Neutrophil (primary cell): ENCODE measurements around the gene MAPT.

ENCODE experiments used
- H3K27ac ChIP-seq: fragments of 200-600 bp; sonication (generic); 2 replicates; pipeline ENCODE4 v1.5.1; 2016; ENCODE audit warnings: mild to moderate bottlenecking, moderate library complexity
- H3K27me3 ChIP-seq: fragments of 200-600 bp; sonication (generic); 2 replicates; pipeline ENCODE4 v1.6.0; 2016; ENCODE audit warnings: mild to moderate bottlenecking
- H3K36me3 ChIP-seq: fragments of 200-600 bp; sonication (generic); 2 replicates; pipeline ENCODE4 v1.5.1; 2017
- H3K4me1 ChIP-seq, 2 experiments: fragments of 200-600 bp in 1 of 2; sonication (generic) in 1 of 2; 1 replicate in 1 of 2; 2 replicates in 1 of 2; pipeline versions ENCODE4 v1.5.1 to v1.6.1; 2013 to 2016; ENCODE audit warnings: low read depth in 1 of 2, low read length in 1 of 2, mild to moderate bottlenecking in 1 of 2, moderate library complexity in 1 of 2; ENCODE audit not compliant: control insufficient read depth in 1 of 2, insufficient read depth in 1 of 2
- H3K4me3 ChIP-seq, 2 experiments: fragments of 200-600 bp in 1 of 2; sonication (generic) in 1 of 2; 1 replicate in 1 of 2; 2 replicates in 1 of 2; pipeline ENCODE4 v1.5.1; 2013 to 2016; ENCODE audit warnings: low read depth in 1 of 2, low read length in 1 of 2, mild to moderate bottlenecking in 1 of 2, moderate library complexity in 1 of 2
- H3K9me3 ChIP-seq: fragments of 200-600 bp; sonication (generic); 2 replicates; pipeline ENCODE4 v1.5.1; 2016
- CTCF ChIP-seq: fragments of 200-600 bp; sonication (generic); IDR thresholded peaks from 2 replicates; pipeline ENCODE4 v1.5.1; 2016; ENCODE audit warnings: antibody characterized with exemption

MAPT gene

GRCh38 chr17:45894022-45894784, at the start of gene MAPT:
MAPT (plus strand) TSS chr17:45894554; CDS start chr17:45962338, 67,784 bp downstream.
- H3K4me1 ChIP-seq, result peaks cover 18% of the 10 kb centered on the region in 2 experiments
- H3K27ac ChIP-seq, result no peak within 1 kb of the TSS
- peak within 1 kb of the TSS; percentile 31 to 58 for H3K4me3 ChIP-seq
- H3K9me3 ChIP-seq, result no peaks in the 10 kb centered on the region
- TF ChIP-seq CTCF, result peak; percentile 36
- no peaks in the 10 kb centered on the region for H3K36me3 ChIP-seq
- peaks cover 100% of the 10 kb centered on the region for H3K27me3 ChIP-seq

GRCh38 chr17:45844695-45845375, 49.5 kb upstream of the MAPT start, which contains the start of gene SPPL2C:
SPPL2C (plus strand) TSS chr17:45844881; CDS start chr17:45844907, 26 bp downstream.
- no peaks in the 10 kb centered on the region for H3K4me1 ChIP-seq
- no peaks in the 10 kb centered on the region for H3K36me3 ChIP-seq
- peaks cover 4% of the 10 kb centered on the region for H3K27me3 ChIP-seq
- H3K27ac ChIP-seq, result no peak within 1 kb of the TSS
- H3K9me3 ChIP-seq, result no peaks in the 10 kb centered on the region
- TF ChIP-seq CTCF, result no peak
- H3K4me3 ChIP-seq, result no peak within 1 kb of the TSS

GRCh38 chr17:45845376-45846185, 48.8 kb upstream of the MAPT start:
- Histone ChIP-seq H3K4me1 (no peaks in the 10 kb centered on the region), H3K4me3 (no peak overlapping the region), H3K36me3 (no peaks in the 10 kb centered on the region), H3K9me3 (no peaks in the 10 kb centered on the region), H3K27me3 (peaks cover 12% of the 10 kb centered on the region), H3K27ac (no peak overlapping the region)
- no peak for TF ChIP-seq CTCF

GRCh38 chr17:45846223-45846622, 48.1 kb upstream of the MAPT start:
- Histone ChIP-seq H3K9me3 (no peaks in the 10 kb centered on the region), H3K36me3 (no peaks in the 10 kb centered on the region), H3K4me1 (no peaks in the 10 kb centered on the region), H3K27me3 (peaks cover 14% of the 10 kb centered on the region), H3K27ac (no peak overlapping the region), H3K4me3 (no peak overlapping the region)
- no peak for TF ChIP-seq CTCF

- Histone ChIP-seq H3K9me3 (no peaks in the 10 kb centered on the region), H3K27ac (no peak overlapping the region), H3K36me3 (no peaks in the 10 kb centered on the region), H3K4me1 (no peaks in the 10 kb centered on the region), H3K4me3 (no peak overlapping the region), H3K27me3 (peaks cover 18% of the 10 kb centered on the region)
- no peak for TF ChIP-seq CTCF
These were observed 47.7 kb upstream of the MAPT start for GRCh38 chr17:45846646-45847045.
